ENCODE data around the gene CNR2.
A peak's percentile ranks its signal among the peaks of the same experiment; 100 is the strongest.
"Not testable (repeated sequence)": the region's sequence is repeated elsewhere in the genome, so short reads cannot be mapped to it uniquely, and the experiment has no call there.

Gene CNR2

GRCh38 chr1:23913212-23913880 is at the start of gene CNR2:
CNR2 (minus strand) TSS chr1:23913362; CDS start chr1:23875617, 37,745 bp downstream.
- Histone ChIP-seq H3K27ac (ENCODE audit: low read depth, low read length) (no peak within 1 kb of the TSS), H3K36me3 (ENCODE audit: control insufficient read depth, insufficient read depth, low read length) (no peaks in the 10 kb centered on the region), H3K27me3 (ENCODE audit: control insufficient read depth, insufficient read depth, low read length) (no peaks in the 10 kb centered on the region), H3K4me3 (ENCODE audit: low read length) (no peak within 1 kb of the TSS), H3K9ac (ENCODE audit: low read length) (no peak within 1 kb of the TSS), H3K4me1 (ENCODE audit: control insufficient read depth, insufficient read depth, low read length) (no peaks in the 10 kb centered on the region)

DNA sequence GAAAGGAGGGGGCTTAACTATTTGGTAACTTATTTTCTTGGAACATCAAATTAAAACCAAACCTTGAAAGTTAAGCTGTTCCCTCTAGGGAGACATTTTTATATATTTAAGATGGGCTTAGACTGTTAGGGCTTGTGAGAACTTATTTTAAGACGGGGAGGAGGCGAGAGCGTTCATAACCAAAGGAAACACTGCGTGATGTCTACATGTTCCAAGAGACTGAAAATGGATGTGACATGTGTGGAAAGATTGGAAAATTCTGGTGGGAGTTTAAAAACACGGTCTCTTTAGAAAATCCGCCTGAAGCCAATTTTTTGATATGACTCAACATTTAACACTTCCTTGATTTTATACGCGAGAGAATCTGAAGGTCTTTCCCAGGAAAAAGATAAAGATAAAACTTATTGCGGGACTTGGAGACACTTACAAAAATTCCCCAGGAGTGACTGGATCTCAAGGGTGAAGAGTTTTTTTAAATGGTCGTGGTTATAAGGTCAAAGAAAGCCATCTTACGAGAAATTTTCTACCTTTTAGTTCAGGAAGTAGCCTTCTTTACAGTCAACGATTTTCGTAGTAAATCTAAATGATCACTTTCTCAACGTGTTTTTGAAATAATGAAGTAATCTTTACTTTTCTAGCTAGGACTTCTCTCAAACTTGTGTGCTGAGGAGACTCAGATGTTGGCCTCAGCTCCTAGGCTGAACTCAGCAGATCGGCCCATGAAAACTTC is 47.3 kb upstream of the CNR2 start:
- peak overlapping the region; percentile 86 for H3K4me3 ChIP-seq (ENCODE audit: low read length)
- H3K27ac ChIP-seq (ENCODE audit: low read depth, low read length), result peak overlapping the region; percentile 98
- H3K9ac ChIP-seq (ENCODE audit: low read length), result peak overlapping the region; percentile 87
- no peaks in the 10 kb centered on the region for H3K27me3 ChIP-seq (ENCODE audit: control insufficient read depth, insufficient read depth, low read length)
- H3K36me3 ChIP-seq (ENCODE audit: control insufficient read depth, insufficient read depth, low read length), result no peaks in the 10 kb centered on the region
- peaks cover 12% of the 10 kb centered on the region for H3K4me1 ChIP-seq (ENCODE audit: control insufficient read depth, insufficient read depth, low read length)

- no peaks in the 10 kb centered on the region for H3K27me3 ChIP-seq (ENCODE audit: control insufficient read depth, insufficient read depth, low read length)
- H3K9ac ChIP-seq (ENCODE audit: low read length), result peak within 1 kb of the TSS; percentile 87
- peak within 1 kb of the TSS; percentile 86 for H3K4me3 ChIP-seq (ENCODE audit: low read length)
- peaks cover 5% of the 10 kb centered on the region for H3K4me1 ChIP-seq (ENCODE audit: control insufficient read depth, insufficient read depth, low read length)
- H3K36me3 ChIP-seq (ENCODE audit: control insufficient read depth, insufficient read depth, low read length), result no peaks in the 10 kb centered on the region
- H3K27ac ChIP-seq (ENCODE audit: low read depth, low read length), result peak within 1 kb of the TSS; percentile 98
These were observed 46.5 kb upstream of the CNR2 start, which contains the start of gene PNRC2 for GRCh38 chr1:23959461-23960290. PNRC2 (plus strand) TSS chr1:23959828; CDS start chr1:23961458, 1,630 bp downstream.

DNA sequence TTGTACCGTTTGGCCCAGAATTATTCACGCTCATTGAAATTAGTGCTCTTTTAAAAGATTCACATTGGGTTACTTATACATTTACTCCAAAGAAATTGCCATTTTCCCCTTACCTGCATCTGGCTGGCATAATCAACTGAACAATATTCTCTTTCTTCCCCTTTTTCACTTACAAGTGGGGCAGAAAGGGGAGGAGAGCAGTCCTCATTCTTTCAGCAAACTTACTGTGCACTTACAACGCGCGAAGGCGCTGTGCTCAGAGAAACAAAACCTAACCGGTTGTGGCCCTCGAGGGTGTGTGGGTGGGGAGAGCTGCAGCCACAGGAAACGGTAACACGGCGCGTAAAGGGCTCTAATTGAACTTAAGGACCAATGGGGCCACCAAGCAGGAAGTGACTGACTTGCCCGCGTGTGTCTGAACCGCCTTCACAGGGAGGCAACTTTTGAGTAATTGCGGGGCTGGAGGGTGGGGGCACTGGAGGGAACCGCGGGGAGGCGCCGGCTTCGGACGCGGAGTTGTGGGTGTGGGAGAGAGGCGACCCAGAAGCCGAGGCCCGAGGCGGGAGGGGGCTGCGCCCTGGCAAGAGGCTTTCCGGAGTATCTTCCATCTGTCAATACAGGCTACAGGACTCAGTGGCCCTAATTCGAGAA is 45.8 kb upstream of the CNR2 start:
- Histone ChIP-seq H3K36me3 (ENCODE audit: control insufficient read depth, insufficient read depth, low read length) (no peaks in the 10 kb centered on the region), H3K9ac (ENCODE audit: low read length) (peak overlapping the region; percentile 83), H3K4me3 (ENCODE audit: low read length) (peak overlapping the region; percentile 82), H3K4me1 (ENCODE audit: control insufficient read depth, insufficient read depth, low read length) (peaks cover 2% of the 10 kb centered on the region), H3K27ac (ENCODE audit: low read depth, low read length) (peak overlapping the region; percentile 93), H3K27me3 (ENCODE audit: control insufficient read depth, insufficient read depth, low read length) (no peaks in the 10 kb centered on the region)

- not testable (repeated sequence) for H3K4me1 ChIP-seq (ENCODE audit: control insufficient read depth, insufficient read depth, low read length); H3K36me3 ChIP-seq (ENCODE audit: control insufficient read depth, insufficient read depth, low read length); H3K27me3 ChIP-seq (ENCODE audit: control insufficient read depth, insufficient read depth, low read length); H3K9ac ChIP-seq (ENCODE audit: low read length)
- peak overlapping the region; percentile 93 for H3K27ac ChIP-seq (ENCODE audit: low read depth, low read length)
- H3K4me3 ChIP-seq (ENCODE audit: low read length), result peak overlapping the region; percentile 82
These were observed 45.1 kb upstream of the CNR2 start for GRCh38 chr1:23958040-23958809.

DNA sequence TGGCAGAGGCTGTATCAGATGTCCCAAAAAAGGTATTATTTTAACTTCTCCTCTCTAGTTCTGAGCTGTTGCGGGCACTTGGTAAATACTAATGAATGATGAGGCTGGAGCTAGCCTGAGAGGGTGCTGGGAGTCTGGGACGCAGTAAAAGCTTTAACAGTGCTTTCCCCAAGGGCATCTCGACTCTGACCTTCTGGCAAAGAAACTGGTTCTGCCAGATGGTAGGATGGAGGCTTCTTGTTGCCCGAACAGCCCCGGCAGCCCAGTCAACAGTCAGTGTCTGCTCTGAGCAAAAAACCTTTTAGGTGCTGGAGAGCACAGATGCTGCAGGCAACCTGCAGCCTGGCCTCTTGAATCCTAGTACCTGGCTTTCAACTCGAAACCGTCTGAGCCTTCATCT is 43.9 kb upstream of the CNR2 start:
- H3K4me1 ChIP-seq (ENCODE audit: control insufficient read depth, insufficient read depth, low read length), result no peaks in the 10 kb centered on the region
- no peak overlapping the region for H3K9ac ChIP-seq (ENCODE audit: low read length)
- H3K27me3 ChIP-seq (ENCODE audit: control insufficient read depth, insufficient read depth, low read length), result no peaks in the 10 kb centered on the region
- H3K4me3 ChIP-seq (ENCODE audit: low read length), result no peak overlapping the region
- H3K36me3 ChIP-seq (ENCODE audit: control insufficient read depth, insufficient read depth, low read length), result no peaks in the 10 kb centered on the region
- H3K27ac ChIP-seq (ENCODE audit: low read depth, low read length), result no peak overlapping the region

DNA sequence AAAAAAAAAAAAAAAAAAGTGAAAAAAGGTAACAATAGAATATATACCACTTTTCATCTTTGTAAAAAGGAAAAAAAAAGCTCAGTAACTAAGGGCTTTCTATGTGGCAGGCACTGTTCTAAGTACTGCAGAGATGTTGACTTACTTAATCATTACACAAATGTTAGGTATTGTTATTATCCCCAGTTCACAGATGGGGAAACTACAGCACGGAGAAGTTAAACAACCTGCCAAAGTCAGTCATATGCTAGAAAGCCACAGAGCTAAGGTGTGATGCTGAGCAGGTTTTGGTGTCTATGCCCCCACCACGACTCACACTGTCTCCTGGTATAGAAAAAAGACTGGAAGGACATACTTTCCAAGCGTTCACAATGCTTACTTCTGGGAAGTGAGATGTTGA is 39.9 kb upstream of the CNR2 start:
- Histone ChIP-seq H3K4me3 (ENCODE audit: low read length) (no peak overlapping the region), H3K9ac (ENCODE audit: low read length) (no peak overlapping the region)

GRCh38 chr1:23947366-23947765 is 34.2 kb upstream of the CNR2 start:
- no peaks in the 10 kb centered on the region for H3K4me1 ChIP-seq (ENCODE audit: control insufficient read depth, insufficient read depth, low read length)
- no peaks in the 10 kb centered on the region for H3K36me3 ChIP-seq (ENCODE audit: control insufficient read depth, insufficient read depth, low read length)
- H3K9ac ChIP-seq (ENCODE audit: low read length), result no peak overlapping the region
- no peak overlapping the region for H3K27ac ChIP-seq (ENCODE audit: low read depth, low read length)
- no peak overlapping the region for H3K4me3 ChIP-seq (ENCODE audit: low read length)
- H3K27me3 ChIP-seq (ENCODE audit: control insufficient read depth, insufficient read depth, low read length), result no peaks in the 10 kb centered on the region

More for the DNA sequence above, 39.9 kb upstream of the CNR2 start:
- H3K4me1 ChIP-seq (ENCODE audit: control insufficient read depth, insufficient read depth, low read length), result no peaks in the 10 kb centered on the region
- no peaks in the 10 kb centered on the region for H3K27me3 ChIP-seq (ENCODE audit: control insufficient read depth, insufficient read depth, low read length)
- no peaks in the 10 kb centered on the region for H3K36me3 ChIP-seq (ENCODE audit: control insufficient read depth, insufficient read depth, low read length)
- H3K27ac ChIP-seq (ENCODE audit: low read depth, low read length), result no peak overlapping the region

- H3K9ac ChIP-seq (ENCODE audit: low read length), result no peak overlapping the region
- no peak overlapping the region for H3K27ac ChIP-seq (ENCODE audit: low read depth, low read length)
- no peaks in the 10 kb centered on the region for H3K36me3 ChIP-seq (ENCODE audit: control insufficient read depth, insufficient read depth, low read length)
- H3K4me1 ChIP-seq (ENCODE audit: control insufficient read depth, insufficient read depth, low read length), result no peaks in the 10 kb centered on the region
- no peak overlapping the region for H3K4me3 ChIP-seq (ENCODE audit: low read length)
- H3K27me3 ChIP-seq (ENCODE audit: control insufficient read depth, insufficient read depth, low read length), result no peaks in the 10 kb centered on the region
These were observed 23.5 kb upstream of the CNR2 start for GRCh38 chr1:23936481-23937176.

DNA sequence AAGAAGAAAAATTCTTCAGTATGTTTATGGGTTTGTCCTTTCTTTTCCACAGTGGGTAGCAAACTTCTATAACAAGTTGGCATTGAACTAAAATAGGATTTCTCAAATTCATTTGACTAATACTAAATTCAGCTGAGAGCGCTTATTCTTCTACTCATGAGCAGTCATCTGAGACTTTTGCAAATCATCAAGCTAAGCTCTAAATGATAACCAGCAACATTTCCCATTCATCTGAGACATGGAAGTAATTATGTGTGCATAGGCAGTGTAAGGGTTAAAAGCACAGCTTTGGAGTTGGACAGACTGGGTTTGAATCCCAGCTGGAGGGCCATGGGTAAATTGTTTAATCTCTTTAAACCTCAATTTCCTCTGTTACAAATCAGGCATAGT is 18.3 kb upstream of the CNR2 start:
- Histone ChIP-seq H3K27ac (ENCODE audit: low read depth, low read length) (peak overlapping the region; percentile 68), H3K9ac (ENCODE audit: low read length) (no peak overlapping the region), H3K4me1 (ENCODE audit: control insufficient read depth, insufficient read depth, low read length) (peaks cover 5% of the 10 kb centered on the region), H3K27me3 (ENCODE audit: control insufficient read depth, insufficient read depth, low read length) (no peaks in the 10 kb centered on the region), H3K36me3 (ENCODE audit: control insufficient read depth, insufficient read depth, low read length) (no peaks in the 10 kb centered on the region), H3K4me3 (ENCODE audit: low read length) (no peak overlapping the region)

DNA sequence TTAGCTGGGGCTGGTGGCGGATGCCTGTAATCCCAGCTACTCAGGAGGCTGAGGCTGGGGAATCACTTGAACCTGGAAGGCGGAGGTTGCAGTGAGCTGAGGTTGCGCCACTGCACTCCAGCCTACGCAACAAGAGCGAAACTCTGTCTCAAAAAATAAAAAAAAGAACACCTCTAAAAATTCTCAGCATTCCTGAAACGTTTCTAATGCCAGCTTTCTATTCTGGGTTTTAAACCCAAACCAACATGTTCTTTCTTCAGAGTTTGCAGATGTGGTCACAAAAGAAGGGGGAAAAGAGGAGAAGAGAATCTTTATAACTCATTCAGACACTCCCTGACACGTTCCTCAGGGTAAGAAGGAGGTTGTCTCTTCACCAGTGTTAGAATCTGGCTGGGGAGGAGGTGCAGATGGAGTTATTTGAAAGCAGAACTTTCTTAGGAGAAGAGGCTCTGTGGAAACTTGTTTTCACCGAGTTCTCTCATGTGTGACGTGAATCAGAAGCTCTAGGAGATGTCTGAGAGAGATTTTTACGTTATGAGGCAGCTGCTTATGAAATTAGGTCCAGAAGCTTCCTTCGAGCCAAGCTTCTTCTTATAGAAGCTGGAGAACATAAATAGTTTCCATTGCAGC is 17.8 kb upstream of the CNR2 start:
- no peaks in the 10 kb centered on the region for H3K27me3 ChIP-seq (ENCODE audit: control insufficient read depth, insufficient read depth, low read length)
- peak overlapping the region; percentile 5 for H3K4me3 ChIP-seq (ENCODE audit: low read length)
- H3K9ac ChIP-seq (ENCODE audit: low read length), result no peak overlapping the region
- H3K36me3 ChIP-seq (ENCODE audit: control insufficient read depth, insufficient read depth, low read length), result no peaks in the 10 kb centered on the region
- peaks cover 5% of the 10 kb centered on the region for H3K4me1 ChIP-seq (ENCODE audit: control insufficient read depth, insufficient read depth, low read length)
- peak overlapping the region; percentile 68 for H3K27ac ChIP-seq (ENCODE audit: low read depth, low read length)
